Heart right ventricle (tissue), 16 donors: Measurements from ENCODE around the gene CERS1. TPM values are rescaled to one million over a fixed set of nuclear protein-coding genes. Genes with fewer than 3 reads are reported as not detected.

Experiments
- ATAC-seq, 8 donors: fragments of 200-7000 bp; cut with Tn5 transposase; one replicate each; pipeline ENCODE4 v1.9.1; 2020; ENCODE audit warnings: mild to moderate bottlenecking in 8 of 8, moderate library complexity in 8 of 8, moderate number of reproducible peaks in 1 of 8
- DNase-seq, 2 donors: peaks; one replicate each; pipeline ENCODE4 v3.0.0-alpha.2; 2020
- H3K27ac ChIP-seq, 10 donors: fragments of 200-600 bp; sonication (generic) in 2 of 10; one replicate each; pipeline versions ENCODE4 v1.5.0 to v1.8.0; 2020 to 2022; ENCODE audit warnings: mild to moderate bottlenecking in 3 of 10
- H3K27me3 ChIP-seq, 7 donors: fragments of 200-600 bp; one replicate each; pipeline ENCODE4 v1.8.0; 2021 to 2022; ENCODE audit warnings: mild to moderate bottlenecking in 2 of 7
- H3K36me3 ChIP-seq, 9 donors: fragments of 200-600 bp; sonication (generic) in 1 of 9; one replicate each; pipeline versions ENCODE4 v1.5.0 to v1.8.0; 2020 to 2022; ENCODE audit warnings: mild to moderate bottlenecking in 2 of 9
- H3K4me1 ChIP-seq, 9 donors: fragments of 200-600 bp; sonication (generic) in 1 of 9; one replicate each; pipeline versions ENCODE4 v1.5.0 to v1.8.0; 2020 to 2022; ENCODE audit warnings: mild to moderate bottlenecking in 4 of 9
- H3K4me3 ChIP-seq, 10 donors: fragments of 200-600 bp; sonication (generic) in 2 of 10; one replicate each; pipeline versions ENCODE4 v1.5.0 to v1.8.0; 2020 to 2022; ENCODE audit warnings: mild to moderate bottlenecking in 7 of 10, moderate library complexity in 2 of 10
- H3K9me3 ChIP-seq, 11 donors: fragments of 200-600 bp in 10 of 11; sonication (generic) in 2 of 11; one replicate each; pipeline versions ENCODE4 v1.5.0 to v1.8.0; 2013 to 2022; ENCODE audit warnings: mild to moderate bottlenecking in 2 of 11, control low read depth in 1 of 11, moderate library complexity in 1 of 11
- WGBS, 2 donors: extraction: QIAGEN DNeasy Blood & Tissue Kit; methylation state at CpG; one replicate each; pipeline ENCODE4 v1.1.7; 2013; ENCODE audit warnings: inconsistent platforms in 1 of 2; 5-methylcytosine and 5-hydroxymethylcytosine counted together
- intact Hi-C, 10 donors: fragments of 100-400 bp; cut with DNase I; formaldehyde crosslinking; loops; one replicate each; pipeline versions ENCODE4 v1.11.1 to v1.14.2; 2022
- polyA plus RNA-seq, 2 donors: library from polyadenylated mRNA; stranded (reverse); fragments of 200-250 nt; gene quantifications; one replicate each; pipeline ENCODE4 v1.2.3, GENCODE V29; 2013
- total RNA-seq, 10 donors: library from RNA; stranded (reverse); fragmentation: NEBNext Ultra II Directional in 3 of 10; extraction: Animal tissue kit (Norgen Biotek cat#: 25700) in 3 of 10; gene quantifications; one replicate each; pipeline versions ENCODE4 v1.2.1 to v1.2.4, GENCODE V29; 2021 to 2023
- TF ChIP-seq, protein P1 (sequence below), 9 donors: fragments of 200-600 bp; sonication (generic) in 2 of 9; IDR thresholded peaks; one replicate each; pipeline versions ENCODE4 v1.5.0 to v1.8.0; 2021 to 2022; ENCODE audit warnings: antibody characterized with exemption in 9 of 9, mild to moderate bottlenecking in 5 of 9, moderate library complexity in 1 of 9
- donor health status: Arrhythmogenic right ventricular cardiomyopathy.
- donor health status: ischemic (EF 13 %, LVEDD 7.1; RV severe dilation, severe dysfunction).
- donor health status: healthy with polysubstance abuse.
- donor health status: DM: no; HTN: yes; CAD: no.
- donor health status: DM: no; HTN: no; CAD: no.
- donor health status: ischemic (EF 25% LVEDD 6.9; RV normal size, moderate dysfunction).
- donor health status: ischemic (EF 25% LVEDD 5.7; RV mildly dilated, moderate dysfunction).
- donor health status: healthy.
- donor health status: DM: yes; HTN: yes; CAD: no.
- donor health status: Ischemic cardiomyopathy.
- donor health status: ischemic (EF 35%, LVEDD 5.7; RV mildly dilated, moderate dysfunction).
- donor health status: nonischemic (EF 11% LVEDD 7.7; RV severe dilation, severe dysfunction).
- donor health status: DM: yes; HTN: yes; CAD: no.
- donor health status: PGD.
- donor health status: ischemic (EF 29% LVEDD 5.4; RV normal size, mild dysfunction).
- donor health status: nonischemic (EF 23%, LVEDD 6.1; RV moderate dilation, normal function).

The CERS1 gene
- total and polyA plus RNA-seq, 12 donors, result 0.37 to 3.3 (median 1.0) TPM

DNA sequence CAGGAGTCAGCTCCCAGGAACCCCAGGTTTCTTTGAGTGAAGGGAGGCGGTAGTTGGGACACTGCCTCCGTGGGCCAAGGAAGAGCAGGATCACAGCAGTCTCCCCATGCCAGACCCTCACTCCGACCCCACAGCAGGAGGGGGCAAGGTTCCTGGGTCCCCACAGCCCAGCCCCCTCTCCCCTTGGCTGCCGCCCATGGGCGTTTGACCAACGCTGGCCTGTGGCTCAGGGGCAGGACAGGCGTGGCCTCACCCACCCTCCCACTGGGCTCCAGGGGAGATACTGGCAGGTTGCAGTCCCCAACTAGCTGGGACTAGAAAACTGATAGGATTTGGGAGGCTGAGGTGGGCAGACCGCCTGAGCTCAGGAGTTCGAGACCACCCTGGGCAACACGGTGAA, 14.1 kb upstream of the CERS1 start:
- TF ChIP-seq, protein P1, sequence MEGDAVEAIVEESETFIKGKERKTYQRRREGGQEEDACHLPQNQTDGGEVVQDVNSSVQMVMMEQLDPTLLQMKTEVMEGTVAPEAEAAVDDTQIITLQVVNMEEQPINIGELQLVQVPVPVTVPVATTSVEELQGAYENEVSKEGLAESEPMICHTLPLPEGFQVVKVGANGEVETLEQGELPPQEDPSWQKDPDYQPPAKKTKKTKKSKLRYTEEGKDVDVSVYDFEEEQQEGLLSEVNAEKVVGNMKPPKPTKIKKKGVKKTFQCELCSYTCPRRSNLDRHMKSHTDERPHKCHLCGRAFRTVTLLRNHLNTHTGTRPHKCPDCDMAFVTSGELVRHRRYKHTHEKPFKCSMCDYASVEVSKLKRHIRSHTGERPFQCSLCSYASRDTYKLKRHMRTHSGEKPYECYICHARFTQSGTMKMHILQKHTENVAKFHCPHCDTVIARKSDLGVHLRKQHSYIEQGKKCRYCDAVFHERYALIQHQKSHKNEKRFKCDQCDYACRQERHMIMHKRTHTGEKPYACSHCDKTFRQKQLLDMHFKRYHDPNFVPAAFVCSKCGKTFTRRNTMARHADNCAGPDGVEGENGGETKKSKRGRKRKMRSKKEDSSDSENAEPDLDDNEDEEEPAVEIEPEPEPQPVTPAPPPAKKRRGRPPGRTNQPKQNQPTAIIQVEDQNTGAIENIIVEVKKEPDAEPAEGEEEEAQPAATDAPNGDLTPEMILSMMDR (IDR thresholded peaks at IDR 0.05), result no peak
- ATAC-seq, result no peak
- H3K4me1 ChIP-seq, result peaks cover 0 to 5% (median 0%) of the 10 kb centered on the region in 9 donors
- intact Hi-C loops, result loop anchor here in 1 of 10 donors (10.0 kb wide), 1 partner anchor 445 kb away; no protein-coding TSS in a partner anchor
- no peak overlapping the region for H3K27ac ChIP-seq
- no peaks in the 10 kb centered on the region for H3K27me3 ChIP-seq
- no peak overlapping the region for H3K4me3 ChIP-seq
- 83 to 94% methylated on average over 10 of the region's 10 CpGs for WGBS, 2 donors
- no peaks in the 10 kb centered on the region for H3K9me3 ChIP-seq
- peaks cover 0 to 98% (median 21%) of the 10 kb centered on the region in 9 donors for H3K36me3 ChIP-seq
- no peak for DNase-seq

DNA sequence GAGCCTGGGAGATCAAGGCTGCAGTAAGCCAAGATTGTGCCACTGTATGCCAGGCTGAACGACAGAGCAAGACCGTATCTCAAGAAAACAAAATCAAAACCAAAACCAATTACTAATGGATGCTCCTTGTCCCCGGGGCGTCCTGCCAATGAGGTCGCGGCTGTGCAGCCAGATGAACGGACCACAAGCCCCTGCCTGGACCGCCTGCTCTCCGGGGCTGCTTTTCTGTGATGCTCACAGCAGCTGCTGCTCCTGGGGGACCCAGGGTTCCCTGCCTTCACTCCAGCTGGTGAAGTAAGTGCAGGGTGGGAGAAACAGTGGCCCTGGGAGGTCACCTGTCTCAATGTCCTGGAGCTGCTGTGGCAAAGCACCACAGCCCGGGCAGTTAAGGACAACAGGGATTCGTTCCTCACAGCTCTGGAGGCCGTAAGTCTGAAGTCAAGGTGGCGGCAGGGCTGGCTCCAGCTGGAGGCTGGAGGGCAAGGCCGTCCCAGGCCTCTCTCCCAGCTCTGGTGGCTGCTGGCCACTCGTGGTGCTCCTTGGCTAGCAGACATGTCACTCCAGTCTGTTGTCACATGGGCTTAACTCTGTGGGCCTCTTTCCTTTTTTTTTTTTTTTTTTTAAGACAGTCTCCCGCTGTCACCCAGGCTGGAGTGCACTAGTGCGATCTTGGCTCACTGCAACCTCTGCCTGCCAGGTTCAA, 13.1 kb upstream of the CERS1 start:
- Histone ChIP-seq H3K27me3 (no peaks in the 10 kb centered on the region), H3K9me3 (no peaks in the 10 kb centered on the region), H3K36me3 (peaks cover 0 to 98% (median 21%) of the 10 kb centered on the region in 9 donors), H3K27ac (no peak overlapping the region), H3K4me3 (no peak overlapping the region), H3K4me1 (peaks cover 0 to 5% (median 0%) of the 10 kb centered on the region in 9 donors)
- intact Hi-C loops, result no loop called here
- TF ChIP-seq, protein P1 (IDR thresholded peaks at IDR 0.05), result no peak
- WGBS, 2 donors, result 88 to 91% methylated on average over 17 of the region's 17 CpGs
- no peak for DNase-seq
- no peak for ATAC-seq

DNA sequence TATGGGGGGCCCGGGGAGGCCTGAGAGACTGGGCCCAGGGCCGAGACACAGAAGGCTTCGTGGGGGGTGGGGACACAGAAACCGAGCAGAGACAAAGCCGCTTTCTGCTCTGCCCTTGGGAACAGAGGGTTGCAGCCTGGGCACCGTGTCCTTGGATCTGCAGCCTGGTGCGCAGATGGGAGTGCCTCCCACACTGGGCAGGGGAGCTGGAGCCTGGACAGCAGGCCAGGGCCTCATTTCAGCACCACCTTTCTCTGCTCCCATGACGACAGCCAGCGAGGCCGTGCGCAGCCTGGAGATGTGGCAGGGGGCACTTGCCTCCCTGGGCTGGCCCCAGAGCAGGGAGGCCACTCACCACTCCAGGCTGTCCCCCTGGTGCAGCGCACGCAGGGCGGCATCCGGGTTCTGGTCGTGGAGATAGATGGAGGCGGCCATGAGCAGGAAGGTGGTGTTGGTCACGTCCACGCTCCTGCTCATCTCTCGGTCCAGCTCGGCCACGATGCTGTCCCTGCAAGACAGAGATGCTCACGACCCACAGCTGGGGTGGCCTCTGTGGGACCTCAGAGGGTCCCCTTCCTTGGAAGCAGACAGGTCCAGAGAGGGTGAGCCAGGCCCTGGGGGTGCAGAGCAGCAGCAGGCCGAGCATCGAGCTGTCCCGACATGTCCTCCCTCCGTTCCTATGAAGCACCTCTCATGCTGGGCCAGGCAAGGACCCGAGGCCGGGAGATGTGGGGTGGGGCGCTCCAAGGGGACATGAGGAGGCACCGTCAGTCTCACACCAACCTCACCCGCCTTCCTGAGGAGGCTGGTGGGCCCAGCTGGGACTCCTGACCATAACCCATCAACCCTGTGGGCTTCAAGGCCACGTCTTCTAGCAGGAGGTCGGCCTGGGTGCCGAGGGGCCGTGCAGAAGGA, 10.9 kb upstream of the CERS1 start:
- peaks cover 0 to 90% (median 13%) of the 10 kb centered on the region in 9 donors for H3K36me3 ChIP-seq
- TF ChIP-seq, protein P1 (IDR thresholded peaks at IDR 0.05), result no peak
- no peaks in the 10 kb centered on the region for H3K27me3 ChIP-seq
- no peak overlapping the region for H3K27ac ChIP-seq
- 94% methylated on average over 36 of the region's 36 CpGs for WGBS, 2 donors
- H3K4me1 ChIP-seq, result no peaks in the 10 kb centered on the region
- ATAC-seq (no peak), DNase-seq (no peak)
- no peaks in the 10 kb centered on the region for H3K9me3 ChIP-seq
- intact Hi-C loops, result no loop called here
- no peak overlapping the region for H3K4me3 ChIP-seq

DNA sequence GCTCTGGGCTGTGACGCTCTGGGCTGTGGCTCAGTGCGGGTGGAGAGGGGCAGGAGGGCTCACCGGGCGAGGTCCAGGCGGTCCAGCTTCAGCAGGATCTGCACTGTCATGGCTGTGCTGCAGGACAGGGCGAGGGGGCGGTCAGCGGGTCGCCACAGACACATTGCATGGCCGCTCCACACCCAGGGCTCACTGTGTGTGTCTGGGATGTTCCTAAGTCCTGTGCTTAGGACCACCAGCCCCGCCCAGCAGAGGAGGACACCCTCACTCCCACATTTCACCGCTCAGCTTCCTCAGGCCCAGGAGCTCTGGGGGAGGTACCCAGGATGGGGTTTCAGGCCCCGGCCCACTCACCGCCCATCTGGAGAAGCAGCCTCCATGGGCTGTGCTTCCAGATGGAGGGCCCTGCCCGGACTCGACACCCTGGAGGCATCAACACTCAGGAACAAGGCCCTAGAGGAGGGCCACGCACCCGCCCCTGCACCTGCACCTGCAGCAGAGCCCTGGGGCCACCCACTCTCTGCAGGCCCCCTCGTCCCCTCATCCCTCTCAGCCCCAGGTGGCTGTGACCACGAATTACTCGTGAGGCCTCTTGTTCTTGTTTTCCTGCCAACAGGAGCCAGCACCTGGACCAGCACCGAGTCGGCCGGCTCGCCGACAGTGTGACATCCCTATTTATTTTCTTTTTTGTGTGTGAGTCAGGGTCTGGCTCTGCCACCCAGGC, 9.7 kb upstream of the CERS1 start:
- no peak overlapping the region for H3K4me3 ChIP-seq
- no peaks in the 10 kb centered on the region for H3K27me3 ChIP-seq
- TF ChIP-seq, protein P1 (IDR thresholded peaks at IDR 0.05), result no peak
- 92 to 94% methylated on average over 26 of the region's 26 CpGs for WGBS, 2 donors
- no peak for DNase-seq
- intact Hi-C loops, result no loop called here
- peaks cover 0 to 92% (median 13%) of the 10 kb centered on the region in 9 donors for H3K36me3 ChIP-seq
- ATAC-seq, result no peak
- H3K9me3 ChIP-seq, result no peaks in the 10 kb centered on the region
- no peak overlapping the region for H3K27ac ChIP-seq
- no peaks in the 10 kb centered on the region for H3K4me1 ChIP-seq
